NCI-H146 (cell line): ENCODE results near the gene ACOXL.

Source experiments
- DNase-seq: peaks from one replicate; lab custom pipeline; 2025; lab: John Stamatoyannopoulos, UW

The ACOXL gene

GRCh38 chr2:111167076-111167862, 434.9 kb downstream of the ACOXL start:
- DNase-seq: peak; percentile 17

DNA sequence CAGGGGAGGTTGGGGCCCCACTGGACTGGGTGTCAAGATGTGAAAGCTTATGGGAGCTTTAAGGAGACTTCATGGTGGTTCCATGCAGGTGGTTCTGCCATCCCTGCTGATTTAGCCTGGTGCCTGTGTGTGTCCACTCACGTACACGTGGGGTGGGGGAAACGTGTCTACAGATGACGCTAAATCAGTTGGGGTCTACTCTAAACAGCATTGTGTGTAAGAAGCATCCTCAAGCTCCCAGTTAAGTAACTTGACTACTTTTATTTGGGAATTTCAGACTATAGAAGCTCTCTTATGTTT, 435.4 kb downstream of the ACOXL start:
- DNase-seq: no peak
